H9 (cell line): ENCODE data around the gene FNIP2. TPM values are rescaled to one million over a fixed set of nuclear protein-coding genes. Genes with fewer than 3 reads are reported as not detected.

ENCODE experiments used
- DNase-seq: peaks from one replicate; pipeline ENCODE4 v3.0.0-alpha.2; 2017
- H2AFZ ChIP-seq: one replicate; pipeline ENCODE4 v1.6.1; 2013; ENCODE audit warnings: mild to moderate bottlenecking, low read length, control low read depth, moderate library complexity
- H2AK5ac ChIP-seq: 2 replicates; pipeline ENCODE4 v1.6.1; 2013; ENCODE audit warnings: low read length, control low read depth, mixed read lengths; ENCODE audit not compliant: insufficient read length
- H2BK120ac ChIP-seq: one replicate; pipeline ENCODE4 v1.6.1; 2013; ENCODE audit warnings: low read depth, mild to moderate bottlenecking, low read length, control low read depth, inconsistent platforms; ENCODE audit not compliant: poor library complexity, severe bottlenecking
- H2BK12ac ChIP-seq: 2 replicates; pipeline ENCODE4 v1.6.1; 2013; ENCODE audit warnings: low read length, control low read depth, mixed read lengths, low read depth; ENCODE audit not compliant: insufficient read length
- H2BK15ac ChIP-seq: 2 replicates; pipeline ENCODE4 v1.6.1; 2013; ENCODE audit warnings: low read depth, low read length, control low read depth
- H2BK20ac ChIP-seq: one replicate; pipeline ENCODE4 v1.6.1; 2013; ENCODE audit warnings: low read depth, mild to moderate bottlenecking, low read length, control low read depth, inconsistent platforms; ENCODE audit not compliant: poor library complexity, severe bottlenecking
- H2BK5ac ChIP-seq: 2 replicates; pipeline ENCODE4 v1.6.1; 2013; ENCODE audit warnings: low read length, control low read depth, mixed read lengths; ENCODE audit not compliant: insufficient read length
- H3K14ac ChIP-seq: 2 replicates; pipeline ENCODE4 v1.6.1; 2013; ENCODE audit warnings: low read length, control low read depth; ENCODE audit not compliant: insufficient read depth
- H3K18ac ChIP-seq: 2 replicates; pipeline ENCODE4 v1.6.1; 2013; ENCODE audit warnings: low read depth, mild to moderate bottlenecking, mixed read lengths, low read length, control low read depth; ENCODE audit not compliant: insufficient read length
- H3K23ac ChIP-seq: 2 replicates; pipeline ENCODE4 v1.6.1; 2013; ENCODE audit warnings: low read length, control low read depth, mixed read lengths, low read depth; ENCODE audit not compliant: insufficient read length
- H3K23me2 ChIP-seq: 2 replicates; pipeline ENCODE4 v1.6.1; 2013; ENCODE audit warnings: low read depth, mild to moderate bottlenecking, mixed read lengths, low read length, control low read depth; ENCODE audit not compliant: insufficient read length, poor library complexity, severe bottlenecking
- H3K27ac ChIP-seq: 2 replicates; pipeline ENCODE4 v1.5.1; 2013; ENCODE audit warnings: low read length, control low read depth, mixed read lengths, low read depth; ENCODE audit not compliant: insufficient read length
- H3K27me3 ChIP-seq: 2 replicates; pipeline ENCODE4 v1.6.1; 2013; ENCODE audit warnings: low read length, control low read depth, inconsistent platforms; ENCODE audit not compliant: insufficient read depth
- H3K4ac ChIP-seq: 2 replicates; pipeline ENCODE4 v1.6.1; 2013; ENCODE audit warnings: low read depth, mild to moderate bottlenecking, control low read depth, inconsistent platforms, low read length, moderate library complexity
- H3K4me1 ChIP-seq: 2 replicates; pipeline ENCODE4 v1.6.1; 2013; ENCODE audit warnings: low read length, control low read depth, inconsistent platforms; ENCODE audit not compliant: insufficient read depth
- H3K4me2 ChIP-seq: 2 replicates; pipeline ENCODE4 v1.6.1; 2013; ENCODE audit warnings: low read length, control low read depth, mixed read lengths; ENCODE audit not compliant: insufficient read length, insufficient read depth
- H3K56ac ChIP-seq: 2 replicates; pipeline ENCODE4 v1.6.1; 2013; ENCODE audit warnings: low read depth, mild to moderate bottlenecking, mixed read lengths, low read length, control low read depth; ENCODE audit not compliant: insufficient read length
- H3K79me1 ChIP-seq: 2 replicates; pipeline ENCODE4 v1.6.1; 2013; ENCODE audit warnings: low read depth, mild to moderate bottlenecking, moderate library complexity, low read length, control low read depth, inconsistent platforms; ENCODE audit not compliant: insufficient read depth, poor library complexity, severe bottlenecking
- H3K79me2 ChIP-seq: 2 replicates; pipeline ENCODE4 v1.6.1; 2013; ENCODE audit warnings: low read length, control low read depth, inconsistent platforms; ENCODE audit not compliant: insufficient read depth
- H3K9ac ChIP-seq: 2 replicates; pipeline ENCODE4 v1.6.1; 2013; ENCODE audit warnings: low read length, control low read depth, mixed read lengths; ENCODE audit not compliant: insufficient read length; ENCODE audit errors: extremely low read depth
- H3K9me3 ChIP-seq: one replicate; pipeline ENCODE4 v1.6.1; 2013; ENCODE audit warnings: low read depth, low read length, inconsistent platforms; ENCODE audit not compliant: control insufficient read depth
- H3T11ph ChIP-seq: one replicate; pipeline ENCODE4 v1.6.1; 2013; ENCODE audit warnings: mild to moderate bottlenecking, low read length, control low read depth, inconsistent platforms
- H4K20me1 ChIP-seq: one replicate; pipeline ENCODE4 v1.6.1; 2013; ENCODE audit not compliant: control insufficient read depth, insufficient read length, insufficient read depth
- H4K5ac ChIP-seq: 2 replicates; pipeline ENCODE4 v1.6.1; 2013; ENCODE audit warnings: low read depth, mild to moderate bottlenecking, mixed read lengths, low read length, control low read depth; ENCODE audit not compliant: insufficient read length
- H4K8ac ChIP-seq: replicated peaks from 2 replicates; pipeline ENCODE4 v1.6.1; 2013; ENCODE audit warnings: low read length, control low read depth, mixed read lengths, low read depth; ENCODE audit not compliant: insufficient read length
- H4K91ac ChIP-seq: 2 replicates; pipeline ENCODE4 v1.6.1; 2013; ENCODE audit warnings: low read depth, mild to moderate bottlenecking, moderate library complexity, mixed read lengths, low read length, control low read depth; ENCODE audit not compliant: insufficient read length
- H3K27ac Mint-ChIP-seq, 3 experiments: 2 replicates in 2 of 3; 3 replicates in 1 of 3; pipeline ENCODE4 v1.8.0; 2020 to 2021; ENCODE audit warnings: mixed read lengths in 3 of 3, mild to moderate bottlenecking in 1 of 3, moderate library complexity in 1 of 3
- H3K27me3 Mint-ChIP-seq: 2 replicates; pipeline ENCODE4 v1.8.0; 2021; ENCODE audit warnings: low read depth, mild to moderate bottlenecking, moderate library complexity, mixed read lengths
- H3K36me3 Mint-ChIP-seq, 3 experiments: 2 replicates in 2 of 3; 3 replicates in 1 of 3; pipeline ENCODE4 v1.8.0; 2020 to 2021; ENCODE audit warnings: low read depth in 3 of 3, mixed read lengths in 3 of 3; ENCODE audit not compliant: insufficient read depth in 1 of 3
- H3K4me1 Mint-ChIP-seq, 2 experiments: 2 replicates each; pipeline ENCODE4 v1.8.0; 2020; ENCODE audit warnings: mixed read lengths in 2 of 2
- H3K4me3 Mint-ChIP-seq, 2 experiments: 2 replicates in 1 of 2; 3 replicates in 1 of 2; pipeline ENCODE4 v1.8.0; 2020 to 2021; ENCODE audit warnings: mild to moderate bottlenecking in 2 of 2, mixed read lengths in 2 of 2, moderate library complexity in 1 of 2
- H3K9me3 Mint-ChIP-seq, 2 experiments: 2 replicates in 1 of 2; 3 replicates in 1 of 2; pipeline ENCODE4 v1.8.0; 2020; ENCODE audit warnings: mild to moderate bottlenecking in 2 of 2, mixed read lengths in 2 of 2, moderate library complexity in 1 of 2
- WGBS: extraction: QIAGEN DNeasy Blood & Tissue Kit; methylation state at CpG from one replicate; pipeline ENCODE4 v1.1.7; 2013; ENCODE audit warnings: missing lambda C conversion rate, low lambda C conversion rate, mixed read lengths; ENCODE audit not compliant: insufficient read length; ENCODE audit errors: extremely low coverage; 5-methylcytosine and 5-hydroxymethylcytosine counted together
- total RNA-seq: library from RNA; stranded (reverse); gene quantifications from 2 replicates; pipeline ENCODE4 v1.2.1, GENCODE V29; 2021
- TF ChIP-seq, protein P1 (sequence below): fragments of 200-600 bp; sonication (generic); conservative IDR thresholded peaks from 3 replicates; pipeline ENCODE4 v1.8.0; 2021; ENCODE audit warnings: antibody characterized with exemption, mild to moderate bottlenecking

The FNIP2 gene
- total RNA-seq, 1 experiment from 2014 or later = 9.6 TPM

DNA sequence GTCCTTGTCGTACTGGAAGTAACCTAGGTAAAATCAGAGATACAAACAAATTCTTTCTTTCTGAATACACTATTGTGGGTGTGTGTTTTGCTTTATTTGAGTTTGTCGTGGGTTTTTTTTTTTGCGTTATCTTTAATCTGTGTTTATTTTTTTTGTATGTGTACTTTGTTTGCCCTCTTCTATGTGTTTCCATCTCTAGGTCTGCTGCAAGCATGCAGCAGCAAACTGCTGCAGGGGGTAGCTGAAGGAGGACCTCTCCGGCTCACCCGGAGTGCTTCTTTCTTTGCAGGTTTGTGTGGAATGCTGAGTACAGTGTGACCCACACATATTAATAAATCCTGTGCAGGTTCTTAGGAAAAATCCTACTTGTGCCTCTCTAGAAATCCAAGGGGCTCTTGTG is 64.8 kb downstream of the FNIP2 start:
- H2BK120ac ChIP-seq = no peak overlapping the region
- H2BK15ac ChIP-seq = no peak overlapping the region
- no peaks in the 10 kb centered on the region for H4K20me1 ChIP-seq
- peaks cover 3% of the 10 kb centered on the region; the same call in 1 of the 2 replicates for H3K4me1 ChIP-seq
- Mint-ChIP-seq H3K36me3 (peaks cover 3 to 12% (median 7%) of the 10 kb centered on the region in 3 experiments; a peak in 4 of 7 replicates), H3K27ac (peak overlapping the region in 1 of 3 experiments; percentile 17; a peak in 1 of 7 replicates), H3K4me3 (no peak overlapping the region), H3K4me1 (peaks cover 15 to 24% of the 10 kb centered on the region in 2 experiments), H3K9me3 (no peaks in the 10 kb centered on the region), H3K27me3 (no peaks in the 10 kb centered on the region)
- H2AK5ac ChIP-seq = no peak overlapping the region
- no peak overlapping the region for H3T11ph ChIP-seq
- no peak overlapping the region for H3K9ac ChIP-seq
- H2BK20ac ChIP-seq = no peak overlapping the region
- no peak overlapping the region for H3K18ac ChIP-seq
- no peak overlapping the region for H3K23ac ChIP-seq
- no peak overlapping the region for H4K8ac ChIP-seq
- H3K23me2 ChIP-seq = no peaks in the 10 kb centered on the region
- H3K56ac ChIP-seq = no peak overlapping the region
- no peak for DNase-seq
- no peak overlapping the region for H4K5ac ChIP-seq
- no peak overlapping the region for H3K4ac ChIP-seq
- H2BK5ac ChIP-seq = no peak overlapping the region
- H3K4me2 ChIP-seq = no peak overlapping the region
- no peaks in the 10 kb centered on the region for H3K9me3 ChIP-seq
- no peak overlapping the region for H3K27ac ChIP-seq
- H3K27me3 ChIP-seq = no peaks in the 10 kb centered on the region
- no peaks in the 10 kb centered on the region for H3K79me1 ChIP-seq
- TF ChIP-seq, protein P1, sequence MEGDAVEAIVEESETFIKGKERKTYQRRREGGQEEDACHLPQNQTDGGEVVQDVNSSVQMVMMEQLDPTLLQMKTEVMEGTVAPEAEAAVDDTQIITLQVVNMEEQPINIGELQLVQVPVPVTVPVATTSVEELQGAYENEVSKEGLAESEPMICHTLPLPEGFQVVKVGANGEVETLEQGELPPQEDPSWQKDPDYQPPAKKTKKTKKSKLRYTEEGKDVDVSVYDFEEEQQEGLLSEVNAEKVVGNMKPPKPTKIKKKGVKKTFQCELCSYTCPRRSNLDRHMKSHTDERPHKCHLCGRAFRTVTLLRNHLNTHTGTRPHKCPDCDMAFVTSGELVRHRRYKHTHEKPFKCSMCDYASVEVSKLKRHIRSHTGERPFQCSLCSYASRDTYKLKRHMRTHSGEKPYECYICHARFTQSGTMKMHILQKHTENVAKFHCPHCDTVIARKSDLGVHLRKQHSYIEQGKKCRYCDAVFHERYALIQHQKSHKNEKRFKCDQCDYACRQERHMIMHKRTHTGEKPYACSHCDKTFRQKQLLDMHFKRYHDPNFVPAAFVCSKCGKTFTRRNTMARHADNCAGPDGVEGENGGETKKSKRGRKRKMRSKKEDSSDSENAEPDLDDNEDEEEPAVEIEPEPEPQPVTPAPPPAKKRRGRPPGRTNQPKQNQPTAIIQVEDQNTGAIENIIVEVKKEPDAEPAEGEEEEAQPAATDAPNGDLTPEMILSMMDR = no peak
- H2BK12ac ChIP-seq = no peak overlapping the region
- H2AFZ ChIP-seq = no peak overlapping the region
- H4K91ac ChIP-seq = no peak overlapping the region
- no peak overlapping the region for H3K14ac ChIP-seq
- WGBS = no CpG with 5 or more reads among the region's 5 CpGs
- no peaks in the 10 kb centered on the region for H3K79me2 ChIP-seq
